Breast epithelium (tissue), 4 donors: Measurements from ENCODE around the gene CGN. TPM values are rescaled to one million over a fixed set of nuclear protein-coding genes. Genes with fewer than 3 reads are reported as not detected.
A peak's percentile ranks its signal among the peaks of the same experiment; 100 is the strongest.

Experiments
- DNase-seq, 2 donors: peaks; one replicate each; pipeline ENCODE4 v3.0.0-alpha.2; 2019; ENCODE audit warnings: low spot score in 2 of 2
- H3K27ac ChIP-seq, 2 donors: fragments of 200-600 bp; sonication (generic) in 1 of 2; one replicate each; pipeline ENCODE4 v1.5.1; 2016 to 2019; ENCODE audit warnings: mild to moderate bottlenecking in 1 of 2
- H3K27me3 ChIP-seq, 2 donors: fragments of 200-600 bp; sonication (generic) in 1 of 2; one replicate each; pipeline versions ENCODE4 v1.5.1 to v1.6.0; 2017 to 2019; ENCODE audit warnings: control low read depth in 1 of 2, mild to moderate bottlenecking in 1 of 2
- H3K36me3 ChIP-seq: fragments of 200-600 bp; one replicate; pipeline ENCODE4 v1.5.1; 2019
- H3K4me1 ChIP-seq, 2 donors: fragments of 200-600 bp; sonication (generic); one replicate each; pipeline ENCODE4 v1.5.1; 2016 to 2019; ENCODE audit warnings: control low read depth in 1 of 2
- H3K4me3 ChIP-seq, 3 donors: fragments of 200-600 bp; sonication (generic); 1 replicate in 2 of 3; 2 replicates in 1 of 3; pipeline ENCODE4 v1.5.1; 2016 to 2019; ENCODE audit warnings: mild to moderate bottlenecking in 3 of 3, moderate library complexity in 2 of 3
- H3K9me3 ChIP-seq, 2 donors: fragments of 200-600 bp; sonication (generic) in 1 of 2; one replicate each; pipeline ENCODE4 v1.5.1; 2016 to 2019; ENCODE audit warnings: control low read depth in 1 of 2
- CTCF ChIP-seq, 3 donors: fragments of 450-650 bp; IDR thresholded peaks; one replicate each; pipeline ENCODE4 v1.5.1; 2016 to 2017; ENCODE audit warnings: antibody characterized with exemption in 3 of 3, mild to moderate bottlenecking in 3 of 3, moderate library complexity in 3 of 3
- POLR2A ChIP-seq: fragments of 450-650 bp; IDR thresholded peaks from one replicate; pipeline ENCODE4 v1.6.1; 2016; ENCODE audit warnings: antibody characterized with exemption, mild to moderate bottlenecking, moderate library complexity
- POLR2AphosphoS5 ChIP-seq, 3 donors: sonication (generic); formaldehyde crosslinking; IDR thresholded peaks; one replicate each; pipeline ENCODE4 v1.6.1; 2017; ENCODE audit warnings: antibody characterized with exemption in 3 of 3
- intact Hi-C: fragments of 100-400 bp; cut with DNase I; formaldehyde crosslinking; loops from one replicate; pipeline ENCODE4 v1.15.1; 2023; ENCODE audit warnings: low total_unique reads
- total RNA-seq, 3 donors: library from RNA; depleted of rRNA; stranded (reverse); fragments of >200 nt; gene quantifications; one replicate each; pipeline ENCODE4 v1.1.0, GENCODE V29; 2016

Gene CGN
- total RNA-seq, result 10 to 100 TPM in 2 of 3 donors, under 1 TPM in 1; 0.16 to 28.1 (median 13.4) TPM

- H3K9me3 ChIP-seq, result no peaks in the 10 kb centered on the region
- H3K4me1 ChIP-seq, result no peaks in the 10 kb centered on the region
- H3K27ac ChIP-seq, result peak within 1 kb of the TSS; percentile 78 to 94
- peak; percentile 87 to 90 for DNase-seq
- intact Hi-C loops, result no loop called here
- H3K36me3 ChIP-seq, result no peaks in the 10 kb centered on the region
- TF ChIP-seq POLR2AphosphoS5 (IDR thresholded peaks at IDR 0.05), result peak; percentile 3 to 48 (median 26)
- TF ChIP-seq POLR2A, result no peak
- peak within 1 kb of the TSS; percentile 44 to 77 (median 74) for H3K4me3 ChIP-seq
- no peaks in the 10 kb centered on the region for H3K27me3 ChIP-seq
These were observed at the start of gene CGN for GRCh38 chr1:151510957-151511635. CGN (plus strand) TSS chr1:151511387; CDS start chr1:151518520, 7,133 bp downstream.

- DNase-seq, result no peak
- Histone ChIP-seq H3K36me3 (no peaks in the 10 kb centered on the region), H3K9me3 (no peaks in the 10 kb centered on the region), H3K4me3 (no peak overlapping the region), H3K4me1 (peaks cover 0 to 6% of the 10 kb centered on the region in 2 donors), H3K27me3 (no peaks in the 10 kb centered on the region), H3K27ac (no peak overlapping the region)
- intact Hi-C loops, result no loop called here
- no peak for TF ChIP-seq CTCF (IDR thresholded peaks at IDR 0.05)
- no peak for TF ChIP-seq POLR2A
- TF ChIP-seq POLR2AphosphoS5 (IDR thresholded peaks at IDR 0.05), result no peak
These were observed 49.5 kb upstream of the CGN start for GRCh38 chr1:151461694-151462093.

GRCh38 chr1:151465026-151465425 is 46.2 kb upstream of the CGN start:
- Histone ChIP-seq H3K36me3 (no peaks in the 10 kb centered on the region), H3K27me3 (no peaks in the 10 kb centered on the region), H3K9me3 (no peaks in the 10 kb centered on the region), H3K4me1 (no peaks in the 10 kb centered on the region), H3K4me3 (no peak overlapping the region), H3K27ac (no peak overlapping the region)
- TF ChIP-seq POLR2A, result no peak
- no peak for TF ChIP-seq POLR2AphosphoS5 (IDR thresholded peaks at IDR 0.05)
- no peak for TF ChIP-seq CTCF (IDR thresholded peaks at IDR 0.05)
- no peak for DNase-seq
- intact Hi-C loops, result no loop called here

- Histone ChIP-seq H3K9me3 (no peaks in the 10 kb centered on the region), H3K4me3 (peak overlapping the region; percentile 60 to 73 (median 72)), H3K4me1 (no peaks in the 10 kb centered on the region), H3K36me3 (no peaks in the 10 kb centered on the region), H3K27ac (peak overlapping the region; percentile 83 to 89), H3K27me3 (no peaks in the 10 kb centered on the region)
- TF ChIP-seq POLR2A (no peak), POLR2AphosphoS5 (IDR thresholded peaks at IDR 0.05) (peak in 1 of 3 donors; percentile 16)
- DNase-seq, result no peak
- intact Hi-C loops, result no loop called here
These were observed 38.1 kb upstream of the CGN start for GRCh38 chr1:151472856-151473731.

- DNase-seq, result no peak
- no peak for TF ChIP-seq POLR2AphosphoS5 (IDR thresholded peaks at IDR 0.05)
- TF ChIP-seq POLR2A, result no peak
- no peak for TF ChIP-seq CTCF (IDR thresholded peaks at IDR 0.05)
- Histone ChIP-seq H3K4me3 (no peak overlapping the region), H3K9me3 (no peaks in the 10 kb centered on the region), H3K36me3 (no peaks in the 10 kb centered on the region), H3K4me1 (no peaks in the 10 kb centered on the region), H3K27ac (no peak overlapping the region), H3K27me3 (no peaks in the 10 kb centered on the region)
- intact Hi-C loops, result no loop called here
These were observed 36.4 kb upstream of the CGN start for GRCh38 chr1:151474745-151475144.

- Histone ChIP-seq H3K4me1 (no peaks in the 10 kb centered on the region), H3K27ac (no peak overlapping the region), H3K4me3 (no peak overlapping the region), H3K9me3 (no peaks in the 10 kb centered on the region), H3K36me3 (no peaks in the 10 kb centered on the region), H3K27me3 (no peaks in the 10 kb centered on the region)
- DNase-seq, result no peak
- TF ChIP-seq POLR2AphosphoS5 (IDR thresholded peaks at IDR 0.05), result no peak
- no peak for TF ChIP-seq POLR2A
- TF ChIP-seq CTCF (IDR thresholded peaks at IDR 0.05), result no peak
- intact Hi-C loops, result no loop called here
These were observed 36.0 kb upstream of the CGN start for GRCh38 chr1:151475175-151475574.
